Right hindlimb (tissue), 1 donor: Measurements from ENCODE around the gene MGAT3.
"Not testable (repeated sequence)": the region's sequence is repeated elsewhere in the genome, so short reads cannot be mapped to it uniquely, and the experiment has no call there.

Source experiments
- DNase-seq: peaks from one replicate; pipeline ENCODE4 v3.0.0-alpha.2; 2018

Gene MGAT3

GRCh38 chr22:39494471-39495120 is 37.8 kb downstream of the MGAT3 start:
- no peak for DNase-seq

DNA sequence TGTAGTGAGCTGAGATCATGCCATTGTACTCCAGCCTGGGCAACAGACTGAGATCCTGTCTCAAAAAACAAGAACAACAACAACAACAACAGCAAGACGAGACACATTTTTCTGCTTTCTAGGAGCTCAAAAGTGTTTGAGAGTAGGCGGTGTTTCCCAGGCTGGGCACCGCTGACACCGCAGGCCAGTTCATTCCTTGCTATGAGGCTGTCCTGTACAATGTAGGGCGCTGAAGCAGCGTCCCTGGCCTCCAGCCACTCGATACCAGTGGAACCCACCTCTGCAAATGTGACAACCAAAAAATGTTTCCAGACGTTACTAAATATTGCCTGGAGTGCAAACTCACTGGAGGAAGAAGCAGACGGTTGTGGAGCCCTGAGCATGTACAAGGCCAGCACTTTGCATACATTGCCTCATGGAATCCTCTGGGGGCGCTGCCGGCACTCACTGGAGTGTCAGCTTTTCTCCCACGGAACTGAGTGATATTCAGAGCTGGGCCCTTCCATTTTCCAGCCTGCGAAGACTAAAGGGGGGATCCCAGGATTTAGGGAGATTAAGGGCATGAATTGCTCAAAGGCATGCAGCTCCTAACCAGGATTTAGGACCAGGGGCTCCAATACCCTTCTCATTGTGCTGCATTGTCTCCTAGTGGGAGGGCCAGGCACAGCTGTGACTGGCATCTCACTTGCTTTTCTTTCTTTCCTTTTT is 39.5 kb downstream of the MGAT3 start:
- peak; percentile 73 for DNase-seq

GRCh38 chr22:39497429-39497828 is 40.6 kb downstream of the MGAT3 start:
- DNase-seq: no peak

- no peak for DNase-seq
Observed at GRCh38 chr22:39498368-39498767, 41.6 kb downstream of the MGAT3 start.

GRCh38 chr22:39498802-39499201 is 42.0 kb downstream of the MGAT3 start:
- no peak for DNase-seq

DNA sequence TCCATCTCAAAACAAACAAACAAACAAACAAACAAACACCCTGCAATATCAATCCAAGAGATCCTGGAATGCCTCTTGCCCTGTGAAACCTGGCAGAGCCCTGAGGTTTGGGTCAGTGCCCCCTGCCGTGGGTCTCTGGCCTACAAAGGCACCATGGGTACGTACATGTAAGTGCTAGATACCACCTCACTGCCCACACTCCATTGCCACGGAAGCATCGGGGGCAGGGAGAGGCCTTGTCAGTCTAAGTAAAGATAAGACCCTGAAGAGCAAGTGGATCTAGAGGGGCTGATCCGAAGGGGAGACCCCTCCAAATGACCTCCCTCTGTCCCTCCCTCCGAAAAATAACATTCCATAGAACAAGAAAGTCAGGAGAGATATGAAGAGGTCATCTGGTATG is 43.3 kb downstream of the MGAT3 start:
- no peak for DNase-seq

- DNase-seq: no peak
Observed at GRCh38 chr22:39501644-39502108, 44.9 kb downstream of the MGAT3 start.

DNA sequence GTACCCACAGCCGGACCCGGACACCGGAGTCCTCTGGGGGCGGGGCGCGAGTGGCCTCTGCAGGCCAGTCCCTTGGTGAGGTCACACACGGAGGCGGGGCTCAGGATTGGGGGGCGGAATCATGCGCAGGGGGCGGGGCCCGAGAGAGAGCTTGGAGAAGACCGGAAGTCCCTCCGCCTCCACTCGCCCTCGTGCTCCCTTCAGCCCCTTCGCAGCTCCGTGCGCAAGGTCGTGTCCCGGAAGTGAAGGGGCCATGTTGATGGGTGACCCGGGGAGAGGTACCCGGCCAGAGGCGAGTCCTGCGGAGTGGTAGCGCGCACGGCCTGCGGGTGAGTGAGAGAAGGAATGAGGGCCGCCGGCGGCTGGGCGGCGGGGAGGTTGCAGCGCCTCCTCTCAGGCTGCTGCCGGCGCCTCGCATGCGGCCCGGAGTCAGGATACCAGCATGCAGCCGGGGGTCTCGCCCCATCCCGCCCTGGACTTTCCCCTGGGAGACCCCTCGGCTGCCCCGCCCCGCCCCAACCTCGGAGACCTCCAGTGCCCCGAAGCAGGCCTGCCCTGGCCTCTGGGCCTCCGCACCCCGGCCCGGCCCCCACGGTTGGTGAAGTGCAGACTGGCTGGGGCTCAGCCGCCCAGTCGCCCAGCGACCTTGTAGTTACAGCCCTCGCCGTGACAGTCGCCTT is 45.4 kb downstream of the MGAT3 start, which contains the start of gene MIEF1:
MIEF1 (plus strand) TSS at position 182 of the 680 bp plus-strand sequence. CDS start 9,005 bp downstream, outside the sequence.
- peak; percentile 98 for DNase-seq

DNA sequence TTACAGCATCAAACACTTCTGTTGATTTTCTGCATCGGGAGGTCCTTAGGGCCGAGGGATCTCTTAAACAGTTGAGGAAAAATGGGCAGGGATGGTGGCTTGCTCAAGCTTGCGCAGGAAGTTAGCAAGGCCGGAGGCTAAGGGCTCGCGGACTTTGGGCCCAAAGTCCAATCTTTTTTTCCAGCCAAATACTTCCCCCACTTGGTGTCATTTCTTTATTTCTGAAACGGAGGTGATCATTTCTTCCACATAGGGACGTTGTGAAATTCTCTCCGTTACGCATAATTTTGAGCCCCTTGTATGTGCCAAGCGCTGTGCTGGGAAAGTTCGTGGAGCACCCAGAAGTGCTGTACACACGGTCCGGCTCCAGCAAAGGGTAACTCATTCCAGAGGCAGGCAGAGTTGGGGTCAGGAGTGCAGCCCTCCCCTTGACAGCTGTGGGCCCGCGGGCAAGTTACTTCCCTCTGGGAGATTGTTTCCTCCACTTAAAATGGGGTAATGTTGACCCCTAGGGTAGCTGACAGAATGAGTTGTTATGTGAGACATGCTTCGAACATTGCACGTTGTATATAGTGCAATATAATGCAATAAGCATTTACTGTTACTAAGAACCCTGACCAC is 46.1 kb downstream of the MGAT3 start:
- no peak for DNase-seq

DNA sequence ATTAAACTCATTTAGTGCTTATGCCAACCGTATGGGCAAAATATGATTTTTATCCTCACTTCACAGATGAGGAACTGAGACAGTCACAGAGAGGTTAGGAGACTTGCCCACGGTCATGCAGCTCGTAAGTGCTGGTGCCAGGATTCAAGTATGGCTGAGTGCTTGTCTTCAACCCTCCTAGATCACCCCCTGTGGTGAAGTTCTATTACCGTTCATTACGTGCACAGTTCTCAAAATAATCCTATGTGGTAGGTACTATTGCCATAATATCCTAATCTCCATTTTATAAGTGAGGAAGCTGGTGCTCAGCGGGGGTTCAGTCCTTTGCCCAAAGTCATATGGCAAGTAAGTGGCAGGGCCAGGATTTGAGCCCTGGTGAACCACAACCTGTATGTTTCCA is 46.8 kb downstream of the MGAT3 start:
- DNase-seq: no peak

DNA sequence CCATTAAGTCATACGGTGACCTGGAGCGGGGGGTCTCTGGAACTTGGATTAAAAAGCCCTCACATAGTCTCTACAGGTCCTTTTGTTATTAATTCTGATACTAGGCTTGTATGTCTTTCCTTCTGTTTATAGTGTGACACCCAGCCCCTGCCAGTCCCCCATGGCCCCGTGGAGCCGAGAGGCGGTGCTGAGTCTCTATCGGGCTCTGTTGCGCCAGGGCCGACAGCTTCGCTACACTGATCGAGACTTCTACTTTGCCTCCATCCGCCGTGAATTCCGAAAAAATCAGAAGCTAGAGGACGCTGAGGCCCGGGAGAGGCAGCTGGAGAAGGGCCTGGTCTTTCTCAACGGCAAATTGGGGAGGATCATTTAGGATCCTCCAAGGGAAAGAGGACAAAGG is 47.3 kb downstream of the MGAT3 start:
- DNase-seq: no peak

- DNase-seq: not testable (repeated sequence)
Observed at GRCh38 chr22:39507021-39507420, 50.2 kb downstream of the MGAT3 start.

DNA sequence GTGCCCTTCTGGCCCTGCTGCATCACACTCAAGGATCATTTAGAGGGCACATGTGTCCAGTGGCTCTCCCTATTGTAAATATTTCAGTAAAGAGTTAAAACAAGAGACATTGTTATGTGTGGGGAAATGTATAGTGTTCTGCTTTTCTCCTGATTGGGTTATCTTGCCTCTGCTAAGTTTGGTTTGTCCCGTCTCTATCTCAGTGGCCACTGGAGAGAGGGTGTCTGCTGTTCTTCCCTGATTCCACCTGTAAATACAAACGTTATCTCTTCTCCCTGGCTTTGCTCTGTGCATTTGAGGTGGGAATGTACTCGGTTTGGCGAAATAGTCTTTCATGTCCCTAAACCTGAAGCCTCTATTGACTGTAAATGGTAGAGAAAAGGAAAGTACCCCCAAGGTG is 51.6 kb downstream of the MGAT3 start:
- DNase-seq: no peak

DNA sequence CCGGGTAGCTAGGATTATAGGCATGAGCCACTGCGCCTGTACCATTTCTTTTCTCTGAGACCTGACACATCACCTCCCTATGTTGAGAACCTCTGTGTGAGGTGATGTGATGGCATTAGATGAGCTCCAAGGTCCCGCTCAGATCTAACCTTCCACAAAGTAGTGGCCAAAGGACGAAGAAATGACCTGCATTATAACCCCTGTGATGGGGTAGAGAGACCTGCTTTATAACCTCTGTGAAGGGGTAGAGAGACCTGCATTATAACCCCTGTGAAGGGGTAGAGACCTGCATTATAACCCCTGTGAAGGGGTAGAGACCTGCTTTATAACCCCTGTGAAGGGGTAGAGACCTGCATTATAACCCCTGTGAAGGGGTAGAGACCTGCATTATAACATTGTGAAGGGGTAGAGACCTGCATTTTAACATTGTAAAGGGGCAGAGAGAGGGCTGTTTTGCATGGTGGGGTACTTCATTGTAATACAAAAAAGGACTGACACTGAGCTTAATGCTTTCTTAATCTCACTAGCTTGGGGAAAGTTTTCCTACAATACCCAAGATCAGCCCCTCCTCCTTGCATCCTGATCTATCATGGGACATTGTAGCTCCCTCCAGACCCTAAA is 53.8 kb downstream of the MGAT3 start:
- no peak for DNase-seq

GRCh38 chr22:39511226-39511625 is 54.4 kb downstream of the MGAT3 start:
- DNase-seq: no peak

DNA sequence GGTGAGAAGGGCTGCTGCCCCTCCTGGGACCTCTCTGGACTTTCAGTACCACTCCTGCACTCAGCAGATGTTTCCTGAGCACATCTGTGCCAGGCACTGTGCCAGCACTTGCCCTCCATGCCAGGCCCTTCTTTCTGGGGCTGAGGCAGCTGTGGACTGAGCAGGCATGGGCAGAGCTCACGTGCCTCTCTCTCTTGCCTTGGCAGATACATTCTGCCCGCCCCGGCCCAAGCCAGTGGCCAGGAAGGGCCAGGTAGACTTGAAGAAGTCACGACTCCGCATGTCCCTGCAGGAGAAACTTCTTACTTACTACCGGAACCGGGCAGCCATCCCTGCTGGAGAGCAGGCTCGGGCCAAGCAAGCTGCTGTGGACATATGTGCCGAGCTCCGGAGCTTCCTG is 55.2 kb downstream of the MGAT3 start:
- no peak for DNase-seq

DNA sequence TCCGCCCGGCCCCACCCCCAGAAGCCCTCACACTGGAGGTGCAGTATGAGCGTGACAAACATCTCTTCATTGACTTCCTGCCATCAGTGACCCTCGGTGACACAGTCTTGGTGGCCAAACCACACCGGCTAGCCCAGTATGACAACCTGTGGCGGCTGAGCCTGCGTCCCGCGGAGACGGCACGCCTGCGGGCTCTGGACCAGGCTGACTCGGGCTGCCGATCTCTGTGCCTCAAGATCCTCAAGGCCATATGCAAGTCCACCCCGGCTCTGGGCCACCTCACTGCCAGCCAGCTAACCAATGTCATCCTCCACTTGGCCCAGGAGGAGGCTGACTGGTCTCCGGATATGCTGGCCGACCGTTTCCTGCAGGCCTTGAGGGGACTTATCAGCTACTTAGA is 57.0 kb downstream of the MGAT3 start:
- DNase-seq: no peak

DNA sequence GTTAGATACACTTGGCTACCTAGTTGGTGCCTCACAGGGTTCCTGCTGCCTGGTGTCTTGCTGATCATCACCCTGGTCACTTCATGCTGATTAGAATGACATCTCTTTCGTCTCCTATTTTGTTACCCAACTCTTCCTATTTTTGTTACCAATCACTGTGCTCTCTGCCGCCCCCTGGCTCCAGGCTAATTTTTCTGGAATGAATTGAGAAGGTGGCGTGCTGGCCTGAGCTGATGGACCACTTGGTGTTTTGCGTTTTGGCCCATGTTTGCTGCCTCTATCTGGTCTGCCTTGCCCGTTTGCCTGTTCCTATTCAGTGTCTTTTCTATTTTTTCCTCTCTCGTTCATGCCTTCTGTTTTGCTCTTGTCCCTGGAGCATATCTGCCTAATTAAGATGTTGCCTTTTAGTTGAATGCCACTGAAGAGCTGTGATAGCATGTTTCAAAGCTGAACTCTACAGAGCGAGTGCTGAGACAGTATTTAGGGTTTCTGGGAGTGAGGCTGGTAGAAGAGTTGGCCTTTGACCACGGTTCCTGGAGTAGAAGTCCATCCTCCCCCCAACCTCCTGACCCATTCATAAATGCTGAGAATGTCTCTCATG is 57.7 kb downstream of the MGAT3 start:
- DNase-seq: no peak

DNA sequence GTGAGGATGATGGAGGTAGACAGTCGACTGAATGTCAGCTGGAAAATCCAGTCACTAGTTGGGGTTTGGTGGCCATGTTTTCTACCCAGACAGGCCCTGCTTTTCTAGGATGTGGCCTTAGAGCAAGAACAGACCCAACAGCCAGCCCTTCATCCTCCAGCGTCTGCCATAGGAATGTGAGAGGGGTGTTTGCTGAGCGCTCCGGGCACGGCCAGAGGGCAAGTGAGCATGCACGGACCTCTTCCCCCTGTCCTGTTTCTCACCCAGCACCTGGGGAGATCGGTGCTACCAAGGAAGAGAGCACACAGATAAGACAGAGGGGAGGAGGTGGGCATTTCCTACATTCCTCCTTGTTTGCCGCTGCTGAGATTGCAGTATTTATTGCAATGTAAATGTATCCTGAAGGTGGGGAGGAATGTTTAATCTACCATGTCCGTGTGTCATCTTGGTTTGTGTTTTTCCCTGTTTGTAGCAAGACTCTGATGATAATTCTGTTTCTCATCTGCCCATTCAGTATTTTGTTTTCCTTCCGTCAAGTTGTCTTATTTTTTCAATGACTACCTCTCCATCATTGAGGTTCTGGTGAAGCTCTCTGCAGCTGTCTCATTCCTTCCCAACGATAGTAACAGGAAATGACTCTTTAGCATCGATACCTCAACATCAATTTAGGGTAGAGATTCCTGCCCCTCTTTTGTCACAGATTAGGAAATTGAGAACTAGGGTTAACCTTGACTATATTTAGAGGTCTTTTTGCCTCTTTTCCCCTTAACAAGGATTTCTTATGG is 58.6 kb downstream of the MGAT3 start:
- DNase-seq: no peak

DNA sequence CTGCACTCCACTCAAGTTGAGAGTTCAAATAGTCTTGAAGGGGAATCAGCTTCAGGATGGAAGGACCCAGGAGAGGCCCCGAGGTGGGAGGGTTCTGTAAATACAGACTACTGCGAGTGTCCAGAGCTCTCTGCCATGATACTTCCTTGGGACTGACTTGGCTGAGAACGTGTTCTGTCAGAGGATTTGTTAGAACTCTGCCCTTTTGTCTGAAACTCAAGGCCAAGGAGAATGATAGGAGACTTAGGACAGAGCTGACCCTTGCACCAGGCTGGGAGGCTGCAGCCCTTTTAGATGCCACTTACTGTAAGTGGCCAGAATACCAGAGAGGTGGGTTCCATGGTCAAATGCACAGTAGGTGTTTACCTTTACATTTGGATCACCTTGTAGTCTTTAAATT is 60.7 kb downstream of the MGAT3 start:
- DNase-seq: no peak

- no peak for DNase-seq
Observed at GRCh38 chr22:39518144-39518786, 61.5 kb downstream of the MGAT3 start.
